Tibial nerve (tissue), 3 donors: ENCODE measurements around the gene CD6.

Experiments
- CTCF ChIP-seq, 5 experiments: fragments of 200-600 bp in 3 of 5; fragments of 450-650 bp in 2 of 5; sonication (generic) in 3 of 5; IDR thresholded peaks; one replicate each; pipeline ENCODE4 v1.5.1; 2016 to 2019; ENCODE audit warnings: antibody characterized with exemption in 5 of 5, mild to moderate bottlenecking in 3 of 5, moderate library complexity in 2 of 5
- POLR2A ChIP-seq, 2 donors: fragments of 450-650 bp; IDR thresholded peaks; one replicate each; pipeline ENCODE4 v1.6.1; 2017; ENCODE audit warnings: antibody characterized with exemption in 2 of 2, mild to moderate bottlenecking in 2 of 2, moderate library complexity in 2 of 2

- no peak for TF ChIP-seq CTCF (IDR thresholded peaks at IDR 0.05)
- TF ChIP-seq POLR2A (IDR thresholded peaks at IDR 0.05) = no peak
Observed at GRCh38 chr11:61042537-61042936, 71.1 kb downstream of the CD6 start.
